Spinal cord (tissue), 10 donors: ENCODE results near the gene ADAMTSL2. TPM values are rescaled to one million over a fixed set of nuclear protein-coding genes. Genes with fewer than 3 reads are reported as not detected.

Source experiments
- DNase-seq, 6 donors: peaks; one replicate each; pipeline versions ENCODE4 v3.0.0 to v3.0.0-alpha.2; 2013 to 2015; ENCODE audit warnings: low spot score in 6 of 6, low read depth in 4 of 6
- H3K27ac ChIP-seq: one replicate; pipeline ENCODE4 v1.5.1; 2013; ENCODE audit warnings: low read depth, low read length, control low read depth
- H3K27me3 ChIP-seq: one replicate; pipeline ENCODE4 v1.6.1; 2013; ENCODE audit warnings: low read length; ENCODE audit not compliant: control insufficient read depth, insufficient read depth
- H3K36me3 ChIP-seq: one replicate; pipeline ENCODE4 v1.6.1; 2013; ENCODE audit warnings: low read length; ENCODE audit not compliant: control insufficient read depth, insufficient read depth
- H3K4me1 ChIP-seq: one replicate; pipeline ENCODE4 v1.6.1; 2013; ENCODE audit warnings: low read length; ENCODE audit not compliant: control insufficient read depth, insufficient read depth
- H3K4me3 ChIP-seq: one replicate; pipeline ENCODE4 v1.5.1; 2013; ENCODE audit warnings: low read depth, low read length, control low read depth
- H3K9me3 ChIP-seq: one replicate; pipeline ENCODE4 v1.6.1; 2013; ENCODE audit warnings: low read length; ENCODE audit not compliant: control insufficient read depth, insufficient read depth
- WGBS: methylation state at CpG from one replicate; pipeline ENCODE4 v1.1.5; 2013; ENCODE audit warnings: missing lambda C conversion rate; ENCODE audit not compliant: insufficient coverage; 5-methylcytosine and 5-hydroxymethylcytosine counted together
- polyA plus RNA-seq, 2 donors: library from polyadenylated mRNA; unstranded; fragments of 120-200 nt; gene quantifications; one replicate each; pipeline ENCODE4 v1.2.1, GENCODE V29; 2013; ENCODE audit not compliant: insufficient read length in 2 of 2
- total RNA-seq, 2 donors: library from RNA; depleted of rRNA in 1 of 2; stranded (reverse); fragments of 120-200 nt in 1 of 2; fragments of >200 nt in 1 of 2; gene quantifications; one replicate each; pipeline versions ENCODE4 v1.2.3 to v1.2.4, GENCODE V29; 2013 to 2014
- donor health status: healthy.

The ADAMTSL2 gene
- total and polyA plus RNA-seq, 4 donors = 3.7 to 9.0 (median 7.8) TPM

DNA sequence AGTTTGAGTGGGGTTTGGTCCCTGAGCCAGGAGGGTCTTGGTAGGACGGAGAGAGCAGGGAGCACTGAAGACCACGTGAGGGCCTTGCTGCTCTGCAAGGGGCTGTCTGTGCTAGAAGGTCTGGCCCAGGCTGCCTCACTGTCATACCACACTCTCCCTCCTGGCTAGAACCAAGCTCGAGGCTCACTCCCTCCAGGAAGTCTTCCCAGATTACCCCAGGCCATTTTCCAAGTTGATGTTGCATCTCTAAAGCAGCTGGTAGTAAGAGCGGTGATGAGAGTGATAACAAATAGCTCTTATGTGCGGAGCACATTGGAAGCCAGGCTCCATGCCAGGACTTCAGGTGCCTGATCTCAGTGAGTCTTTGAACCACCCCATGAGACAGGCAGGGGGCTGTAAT lies 16.3 kb upstream of the ADAMTSL2 start:
- H3K9me3 ChIP-seq = no peaks in the 10 kb centered on the region
- H3K4me3 ChIP-seq = no peak overlapping the region
- no peak for DNase-seq
- WGBS = 89% methylated on average over 3 of the region's 5 CpGs
- H3K4me1 ChIP-seq = peaks cover 23% of the 10 kb centered on the region
- no peak overlapping the region for H3K27ac ChIP-seq
- H3K36me3 ChIP-seq = no peaks in the 10 kb centered on the region
- H3K27me3 ChIP-seq = no peaks in the 10 kb centered on the region

DNA sequence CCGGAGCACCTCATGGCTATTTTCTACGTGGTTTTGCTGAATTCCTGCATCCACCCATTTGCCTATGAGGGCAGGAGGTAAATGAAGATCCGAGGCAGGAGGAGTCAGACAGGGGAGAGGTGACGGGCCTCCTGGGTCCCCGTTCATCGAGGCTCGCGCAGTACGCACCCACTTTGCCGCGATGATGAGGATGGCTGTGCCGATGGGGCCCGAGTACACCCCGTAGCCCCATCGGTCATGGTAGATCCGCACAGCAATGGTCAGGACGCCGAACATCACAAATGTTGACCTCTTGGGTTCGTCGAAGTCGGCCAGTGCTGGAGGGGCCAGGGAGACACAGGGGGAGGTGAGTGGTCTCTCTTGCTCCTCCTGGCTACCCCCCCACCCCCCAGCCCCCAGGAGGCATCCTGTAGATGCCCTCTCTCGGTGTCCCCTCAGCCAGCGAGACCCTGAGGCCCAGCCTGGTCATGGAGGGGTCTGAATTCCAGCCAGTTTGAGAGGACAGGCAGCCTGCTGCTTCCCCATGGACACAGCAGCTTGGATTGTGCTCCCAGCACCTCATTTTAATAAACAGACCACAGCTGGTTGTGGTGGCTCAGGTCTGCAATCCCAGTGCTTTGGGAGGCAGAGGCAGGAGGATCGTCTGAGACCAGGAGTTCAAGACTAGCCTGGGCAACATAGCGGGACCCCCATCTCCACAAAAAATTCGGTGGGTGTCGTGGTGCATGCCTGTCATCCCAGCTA lies 15.6 kb upstream of the ADAMTSL2 start:
- Histone ChIP-seq H3K36me3 (no peaks in the 10 kb centered on the region), H3K27ac (no peak overlapping the region), H3K27me3 (no peaks in the 10 kb centered on the region), H3K4me3 (no peak overlapping the region), H3K4me1 (peaks cover 16% of the 10 kb centered on the region), H3K9me3 (no peaks in the 10 kb centered on the region)
- DNase-seq = no peak
- 92% methylated on average over 20 of the region's 27 CpGs for WGBS

- DNase-seq = no peak
- 58% methylated on average over 5 of the region's 7 CpGs for WGBS
- no peaks in the 10 kb centered on the region for H3K9me3 ChIP-seq
- H3K4me1 ChIP-seq = peaks cover 14% of the 10 kb centered on the region
- no peaks in the 10 kb centered on the region for H3K27me3 ChIP-seq
- H3K4me3 ChIP-seq = no peak overlapping the region
- no peaks in the 10 kb centered on the region for H3K36me3 ChIP-seq
- no peak overlapping the region for H3K27ac ChIP-seq
Measured at GRCh38 chr9:133519693-133520092, 14.8 kb upstream of the ADAMTSL2 start.

DNA sequence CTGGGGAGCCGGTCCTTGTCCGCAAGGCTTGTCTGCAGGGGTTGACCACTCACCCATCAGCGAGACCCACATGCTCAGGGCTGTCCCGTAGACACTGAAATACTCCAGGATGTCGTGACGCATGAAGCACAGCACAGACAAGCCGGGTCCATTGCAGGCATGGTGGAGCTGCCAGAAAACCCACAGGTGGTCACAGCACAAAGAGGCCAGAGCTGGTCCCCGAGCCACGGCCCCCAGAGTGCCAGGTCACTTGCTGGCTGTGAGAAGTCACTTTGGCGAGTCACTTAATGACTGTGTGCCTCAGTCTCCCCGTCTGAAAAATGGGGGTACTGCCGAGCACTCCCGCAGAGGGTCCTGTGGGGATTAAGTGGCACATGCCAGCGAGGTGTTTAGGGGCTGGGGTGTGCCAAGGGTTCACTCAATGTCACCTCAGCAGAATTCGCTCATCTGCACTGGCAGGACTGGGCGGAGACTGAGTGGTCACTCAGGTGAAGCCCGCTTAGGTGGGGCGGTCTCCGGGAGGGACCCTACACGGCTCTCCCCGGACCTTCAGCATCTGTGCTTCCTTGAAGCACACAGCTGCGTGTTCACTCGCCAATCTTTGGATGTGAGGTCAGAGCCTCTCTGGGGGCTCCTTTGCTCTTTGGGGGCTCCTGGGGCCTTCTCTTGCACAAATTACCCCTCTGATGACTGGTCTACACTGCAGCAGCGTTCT lies 14.2 kb upstream of the ADAMTSL2 start:
- no peaks in the 10 kb centered on the region for H3K9me3 ChIP-seq
- WGBS = 82% methylated on average over 24 of the region's 24 CpGs
- no peak overlapping the region for H3K27ac ChIP-seq
- no peak for DNase-seq
- H3K36me3 ChIP-seq = no peaks in the 10 kb centered on the region
- no peaks in the 10 kb centered on the region for H3K27me3 ChIP-seq
- no peak overlapping the region for H3K4me3 ChIP-seq
- H3K4me1 ChIP-seq = peaks cover 8% of the 10 kb centered on the region

- H3K9me3 ChIP-seq = no peaks in the 10 kb centered on the region
- no peak for DNase-seq
- H3K4me3 ChIP-seq = no peak overlapping the region
- peaks cover 12% of the 10 kb centered on the region for H3K4me1 ChIP-seq
- H3K36me3 ChIP-seq = no peaks in the 10 kb centered on the region
- H3K27me3 ChIP-seq = no peaks in the 10 kb centered on the region
- 72% methylated on average over 17 of the region's 21 CpGs for WGBS
- no peak overlapping the region for H3K27ac ChIP-seq
Measured at GRCh38 chr9:133521122-133522072, 13.1 kb upstream of the ADAMTSL2 start.

GRCh38 chr9:133522073-133522910 lies 12.2 kb upstream of the ADAMTSL2 start:
- H3K27me3 ChIP-seq = no peaks in the 10 kb centered on the region
- no peak overlapping the region for H3K27ac ChIP-seq
- 86% methylated on average over 14 of the region's 14 CpGs for WGBS
- peaks cover 21% of the 10 kb centered on the region for H3K4me1 ChIP-seq
- no peak overlapping the region for H3K4me3 ChIP-seq
- no peaks in the 10 kb centered on the region for H3K36me3 ChIP-seq
- no peak for DNase-seq
- H3K9me3 ChIP-seq = no peaks in the 10 kb centered on the region

DNA sequence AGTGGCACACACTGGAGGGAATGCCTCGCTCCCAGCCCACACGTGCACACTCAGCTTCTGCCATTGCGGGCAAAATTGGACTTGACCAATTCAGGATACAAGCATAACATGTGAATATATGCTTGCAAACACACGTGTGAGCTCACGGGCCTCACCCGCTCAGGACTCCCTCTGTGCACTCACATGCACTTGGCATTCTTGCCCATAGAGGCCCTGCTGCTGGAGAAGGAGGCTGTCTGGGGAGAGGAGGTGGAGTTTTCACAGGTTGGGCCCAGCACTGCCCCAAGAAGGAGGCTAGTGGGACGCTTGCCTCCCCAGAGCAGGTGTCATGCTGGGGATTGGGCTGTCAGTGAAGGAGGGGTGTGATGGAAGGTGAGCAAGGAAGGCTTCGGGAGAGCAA lies 11.4 kb upstream of the ADAMTSL2 start:
- H3K36me3 ChIP-seq = no peaks in the 10 kb centered on the region
- H3K4me3 ChIP-seq = no peak overlapping the region
- H3K27ac ChIP-seq = no peak overlapping the region
- no peak for DNase-seq
- WGBS = 88% methylated on average over 7 of the region's 8 CpGs
- peaks cover 29% of the 10 kb centered on the region for H3K4me1 ChIP-seq
- no peaks in the 10 kb centered on the region for H3K9me3 ChIP-seq
- no peaks in the 10 kb centered on the region for H3K27me3 ChIP-seq

GRCh38 chr9:133524146-133524545 lies 10.4 kb upstream of the ADAMTSL2 start:
- no peaks in the 10 kb centered on the region for H3K36me3 ChIP-seq
- H3K9me3 ChIP-seq = no peaks in the 10 kb centered on the region
- H3K27ac ChIP-seq = no peak overlapping the region
- H3K4me3 ChIP-seq = no peak overlapping the region
- H3K27me3 ChIP-seq = peaks cover 3% of the 10 kb centered on the region
- H3K4me1 ChIP-seq = peaks cover 39% of the 10 kb centered on the region
- no peak for DNase-seq
- 92% methylated on average over 2 of the region's 5 CpGs for WGBS
